ENCODE results near the gene C18orf63. TPM values are rescaled to one million over a fixed set of nuclear protein-coding genes. Genes with fewer than 3 reads are reported as not detected.

Gene C18orf63
- total RNA-seq, 1 experiment from 2014 or later: not detected

GRCh38 chr18:74368901-74369705 is 53.5 kb downstream of the C18orf63 start:
- no peaks in the 10 kb centered on the region for H4K20me1 ChIP-seq (ENCODE audit: low read length)
- H3K4me2 ChIP-seq (ENCODE audit: low read length): peak overlapping the region; percentile 51
- no peak overlapping the region for H3K9ac ChIP-seq (ENCODE audit: low read length)
- ATAC-seq (peak; percentile 27), DNase-seq (no peak)
- no peaks in the 10 kb centered on the region for H3K79me2 ChIP-seq (ENCODE audit: low read length)
- no peaks in the 10 kb centered on the region for H3K9me2 ChIP-seq (replicated peaks; ENCODE audit: low read length)
- peaks cover 58% of the 10 kb centered on the region for H3K27me3 ChIP-seq (ENCODE audit: low read length)
- no peaks in the 10 kb centered on the region for H3K4me1 ChIP-seq (ENCODE audit: insufficient read depth, low read length)
- no peaks in the 10 kb centered on the region for H3K9me3 ChIP-seq (ENCODE audit: low read length)
- H3K27ac ChIP-seq (ENCODE audit: low read length): no peak overlapping the region
- no peak for TF ChIP-seq EZH2 (IDR thresholded peaks at IDR 0.05; ENCODE audit: low read length, unreplicated experiment)
- TF ChIP-seq EZH2phosphoT487 (IDR thresholded peaks at IDR 0.05; ENCODE audit: borderline replicate concordance, low read length): no peak
- TF ChIP-seq CTCF (conservative IDR thresholded peaks at IDR 0.05; ENCODE audit: low read depth, low read length): no peak
- H3K36me3 ChIP-seq (ENCODE audit: low read depth, low read length): no peaks in the 10 kb centered on the region
- ChIA-PET CTCF (interaction anchor here (1.1 kb wide), 1 partner anchor 124 kb away, joined by 4 read pairs; no protein-coding TSS in a partner anchor), POLR2A (ENCODE audit: unreplicated experiment) (no interaction called here)
- intact Hi-C loops (cut with micrococcal nuclease): no loop called here
- H2AFZ ChIP-seq (ENCODE audit: low read length): peak overlapping the region; percentile 53
- peak overlapping the region; percentile 32; the same call in 1 of the 2 replicates for H3K4me3 ChIP-seq (ENCODE audit: low read length)
- no peaks in the 10 kb centered on the region for H3F3A ChIP-seq (ENCODE audit: low read length, unreplicated experiment)
- no TSS peak for BruUV-seq (replicated peaks)

- BruUV-seq (replicated peaks): no TSS peak
- no peak overlapping the region for H3K27ac ChIP-seq (ENCODE audit: low read length)
- H3K4me2 ChIP-seq (ENCODE audit: low read length): no peak overlapping the region
- no peak overlapping the region for H3K9ac ChIP-seq (ENCODE audit: low read length)
- intact Hi-C loops (cut with micrococcal nuclease): no loop called here
- CTCF ChIA-PET: no interaction called here
- H2AFZ ChIP-seq (ENCODE audit: low read length): no peak overlapping the region
- H3K27me3 ChIP-seq (ENCODE audit: low read length): peaks cover 58% of the 10 kb centered on the region
- TF ChIP-seq EZH2phosphoT487 (IDR thresholded peaks at IDR 0.05; ENCODE audit: borderline replicate concordance, low read length) (no peak), EZH2 (IDR thresholded peaks at IDR 0.05; ENCODE audit: low read length, unreplicated experiment) (no peak), CTCF (conservative IDR thresholded peaks at IDR 0.05; ENCODE audit: low read depth, low read length) (no peak)
- POLR2A ChIA-PET (ENCODE audit: unreplicated experiment): no interaction called here
- ATAC-seq: no peak
- H3K4me3 ChIP-seq (ENCODE audit: low read length): no peak overlapping the region
- no peaks in the 10 kb centered on the region for H3K9me3 ChIP-seq (ENCODE audit: low read length)
- DNase-seq: no peak
- no peaks in the 10 kb centered on the region for H3K9me2 ChIP-seq (replicated peaks; ENCODE audit: low read length)
- H3K36me3 ChIP-seq (ENCODE audit: low read depth, low read length): no peaks in the 10 kb centered on the region
- H4K20me1 ChIP-seq (ENCODE audit: low read length): no peaks in the 10 kb centered on the region
- H3F3A ChIP-seq (ENCODE audit: low read length, unreplicated experiment): no peaks in the 10 kb centered on the region
- H3K4me1 ChIP-seq (ENCODE audit: insufficient read depth, low read length): no peaks in the 10 kb centered on the region
- H3K79me2 ChIP-seq (ENCODE audit: low read length): no peaks in the 10 kb centered on the region
Measured at GRCh38 chr18:74370115-74370514, 54.5 kb downstream of the C18orf63 start.

GRCh38 chr18:74373428-74373827 is 57.8 kb downstream of the C18orf63 start:
- no peaks in the 10 kb centered on the region for H3F3A ChIP-seq (ENCODE audit: low read length, unreplicated experiment)
- no peak overlapping the region for H2AFZ ChIP-seq (ENCODE audit: low read length)
- no peak overlapping the region for H3K4me3 ChIP-seq (ENCODE audit: low read length)
- no TSS peak for BruUV-seq (replicated peaks)
- ATAC-seq (no peak), DNase-seq (no peak)
- H3K4me1 ChIP-seq (ENCODE audit: insufficient read depth, low read length): no peaks in the 10 kb centered on the region
- no peak overlapping the region for H3K9ac ChIP-seq (ENCODE audit: low read length)
- H3K27me3 ChIP-seq (ENCODE audit: low read length): peaks cover 51% of the 10 kb centered on the region
- H4K20me1 ChIP-seq (ENCODE audit: low read length): no peaks in the 10 kb centered on the region
- H3K36me3 ChIP-seq (ENCODE audit: low read depth, low read length): no peaks in the 10 kb centered on the region
- no peaks in the 10 kb centered on the region for H3K9me3 ChIP-seq (ENCODE audit: low read length)
- no peaks in the 10 kb centered on the region for H3K9me2 ChIP-seq (replicated peaks; ENCODE audit: low read length)
- no peak overlapping the region for H3K4me2 ChIP-seq (ENCODE audit: low read length)
- intact Hi-C loops (cut with micrococcal nuclease): no loop called here
- no peaks in the 10 kb centered on the region for H3K79me2 ChIP-seq (ENCODE audit: low read length)
- ChIA-PET POLR2A (ENCODE audit: unreplicated experiment) (interaction anchor here (0.7 kb wide), 1 partner anchor 92 kb away, joined by 4 read pairs; no protein-coding TSS in a partner anchor), CTCF (interaction anchor here (0.6 kb wide), 1 partner anchor 26 kb away, joined by 3 read pairs; no protein-coding TSS in a partner anchor)
- H3K27ac ChIP-seq (ENCODE audit: low read length): no peak overlapping the region
- no peak for TF ChIP-seq CTCF (conservative IDR thresholded peaks at IDR 0.05; ENCODE audit: low read depth, low read length)
- no peak for TF ChIP-seq EZH2phosphoT487 (IDR thresholded peaks at IDR 0.05; ENCODE audit: borderline replicate concordance, low read length)
- TF ChIP-seq EZH2 (IDR thresholded peaks at IDR 0.05; ENCODE audit: low read length, unreplicated experiment): no peak

Measured in PC-3 (cell line).